HEK293 (cell line): ENCODE results near the gene TNFRSF18.
A peak's percentile ranks its signal among the peaks of the same experiment; 100 is the strongest.

ENCODE experiments used
- CTCF ChIA-PET: fragments of 350-600 bp; formaldehyde crosslinking; extraction: SDS; loops from one replicate; lab custom pipeline; 2021; ENCODE audit warnings: antibody characterized with exemption; lab: Yijun Ruan, JAX
- POLR2A ChIA-PET: fragments of 300-600 bp; formaldehyde crosslinking; extraction: SDS; loops from one replicate; lab custom pipeline; 2020; ENCODE audit warnings: antibody characterized with exemption, inconsistent platforms; lab: Yijun Ruan, JAX
- H3K27ac ChIP-seq: fragments of 200-500 bp; sonication (Bioruptor generic); 2 replicates; pipeline ENCODE4 v1.5.1; 2014; ENCODE audit warnings: low read depth, low read length, control low read depth, inconsistent platforms; ENCODE audit errors: extremely low read depth
- H3K36me3 ChIP-seq, 2 experiments: fragments of 200-500 bp in 1 of 2; sonication (Bioruptor generic) in 1 of 2; 1 replicate in 1 of 2; 2 replicates in 1 of 2; pipeline ENCODE4 v1.5.1; 2014 to 2017; ENCODE audit warnings: inconsistent platforms in 2 of 2, low read length in 2 of 2; ENCODE audit not compliant: control insufficient read depth in 2 of 2, insufficient read depth in 1 of 2
- H3K4me1 ChIP-seq: fragments of 200-500 bp; sonication (Bioruptor generic); 2 replicates; pipeline ENCODE4 v1.5.1; 2014; ENCODE audit warnings: mild to moderate bottlenecking, low read length, inconsistent platforms; ENCODE audit not compliant: control insufficient read depth, insufficient read depth
- H3K4me3 ChIP-seq: 2 replicates; pipeline ENCODE4 v1.5.1; 2011; ENCODE audit warnings: low read depth, mild to moderate bottlenecking, control low read depth, low read length, moderate library complexity
- H3K9me3 ChIP-seq: fragments of 200-500 bp; sonication (Bioruptor generic); 2 replicates; pipeline ENCODE4 v1.5.1; 2014; ENCODE audit warnings: low read depth, low read length, inconsistent platforms; ENCODE audit not compliant: control insufficient read depth, insufficient read depth
- BCL11B ChIP-seq: fragments of 450-650 bp; formaldehyde crosslinking; IDR thresholded peaks from 2 replicates; pipeline ENCODE4 v1.5.1; 2016; ENCODE audit warnings: low read depth, missing biosample characterization, missing genetic modification characterization
- KLF1 ChIP-seq: fragments of 450-650 bp; formaldehyde crosslinking; IDR thresholded peaks from 2 replicates; pipeline ENCODE4 v1.5.1; 2016; ENCODE audit warnings: missing biosample characterization, missing genetic modification characterization
- KLF7 ChIP-seq: fragments of 450-650 bp; formaldehyde crosslinking; IDR thresholded peaks from 2 replicates; pipeline ENCODE4 v1.5.1; 2016; ENCODE audit warnings: missing biosample characterization, missing genetic modification characterization, borderline replicate concordance
- KLF8 ChIP-seq: fragments of 450-650 bp; formaldehyde crosslinking; IDR thresholded peaks from 2 replicates; pipeline ENCODE4 v1.5.1; 2016; ENCODE audit warnings: missing biosample characterization, missing genetic modification characterization
- OSR2 ChIP-seq: fragments of 450-650 bp; formaldehyde crosslinking; IDR thresholded peaks from 2 replicates; pipeline ENCODE4 v1.5.1; 2016; ENCODE audit warnings: missing biosample characterization, missing genetic modification characterization
- SP2 ChIP-seq: fragments of 450-650 bp; formaldehyde crosslinking; IDR thresholded peaks from 2 replicates; pipeline ENCODE4 v1.5.1; 2016; ENCODE audit warnings: missing biosample characterization, missing genetic modification characterization
- ZBTB20 ChIP-seq: fragments of 450-650 bp; formaldehyde crosslinking; IDR thresholded peaks from 2 replicates; pipeline ENCODE4 v1.5.1; 2016; ENCODE audit warnings: missing biosample characterization, missing genetic modification characterization
- ZBTB48 ChIP-seq: fragments of 450-650 bp; formaldehyde crosslinking; IDR thresholded peaks from 2 replicates; pipeline ENCODE4 v1.5.1; 2016; ENCODE audit warnings: missing biosample characterization, missing genetic modification characterization
- ZBTB8A ChIP-seq: fragments of 450-650 bp; formaldehyde crosslinking; IDR thresholded peaks from 2 replicates; pipeline ENCODE4 v1.5.1; 2016; ENCODE audit warnings: missing biosample characterization, missing genetic modification characterization
- ZFHX2 ChIP-seq: fragments of 450-650 bp; formaldehyde crosslinking; conservative IDR thresholded peaks from 2 replicates; pipeline ENCODE4 v1.5.1; 2016; ENCODE audit warnings: missing biosample characterization, missing genetic modification characterization
- ZFP69B ChIP-seq: fragments of 450-650 bp; formaldehyde crosslinking; IDR thresholded peaks from 2 replicates; pipeline ENCODE4 v1.5.1; 2016; ENCODE audit warnings: missing biosample characterization, missing genetic modification characterization
- ZIC2 ChIP-seq: fragments of 450-650 bp; formaldehyde crosslinking; IDR thresholded peaks from 2 replicates; pipeline ENCODE4 v1.5.1; 2016; ENCODE audit warnings: missing biosample characterization, missing genetic modification characterization
- ZNF280C ChIP-seq: fragments of 450-650 bp; formaldehyde crosslinking; IDR thresholded peaks from 2 replicates; pipeline ENCODE4 v1.5.1; 2016; ENCODE audit warnings: missing biosample characterization, missing genetic modification characterization
- ZNF398 ChIP-seq: fragments of 450-650 bp; formaldehyde crosslinking; IDR thresholded peaks from 2 replicates; pipeline ENCODE4 v1.5.1; 2017; ENCODE audit warnings: missing biosample characterization, missing genetic modification characterization
- ZNF544 ChIP-seq: fragments of 450-650 bp; formaldehyde crosslinking; IDR thresholded peaks from 2 replicates; pipeline ENCODE4 v1.5.0; 2017; ENCODE audit warnings: missing biosample characterization, missing genetic modification characterization
- ZNF596 ChIP-seq: fragments of 450-650 bp; IDR thresholded peaks from 2 replicates; pipeline ENCODE4 v1.5.0; 2018; ENCODE audit warnings: missing biosample characterization, mild to moderate bottlenecking, missing genetic modification characterization, moderate library complexity
- ZNF600 ChIP-seq: fragments of 450-650 bp; formaldehyde crosslinking; IDR thresholded peaks from 2 replicates; pipeline ENCODE4 v1.5.1; 2016; ENCODE audit warnings: missing biosample characterization, missing genetic modification characterization
- TF ChIP-seq, protein P1 (sequence below): fragments of 450-650 bp; formaldehyde crosslinking; IDR thresholded peaks from 2 replicates; pipeline ENCODE4 v1.5.1; 2016; ENCODE audit warnings: missing biosample characterization, missing genetic modification characterization
- TF ChIP-seq, protein P2 (sequence below): fragments of 450-650 bp; formaldehyde crosslinking; IDR thresholded peaks from 2 replicates; pipeline ENCODE4 v1.5.1; 2016; ENCODE audit warnings: missing biosample characterization, missing genetic modification characterization
- TF ChIP-seq, protein P3 (sequence below): fragments of 450-650 bp; formaldehyde crosslinking; IDR thresholded peaks from 2 replicates; pipeline ENCODE4 v1.5.1; 2016; ENCODE audit warnings: missing biosample characterization, missing genetic modification characterization

Gene TNFRSF18

GRCh38 chr1:1236945-1237873 is 30.8 kb upstream of the TNFRSF18 start (continued):
- TF ChIP-seq, protein P1, sequence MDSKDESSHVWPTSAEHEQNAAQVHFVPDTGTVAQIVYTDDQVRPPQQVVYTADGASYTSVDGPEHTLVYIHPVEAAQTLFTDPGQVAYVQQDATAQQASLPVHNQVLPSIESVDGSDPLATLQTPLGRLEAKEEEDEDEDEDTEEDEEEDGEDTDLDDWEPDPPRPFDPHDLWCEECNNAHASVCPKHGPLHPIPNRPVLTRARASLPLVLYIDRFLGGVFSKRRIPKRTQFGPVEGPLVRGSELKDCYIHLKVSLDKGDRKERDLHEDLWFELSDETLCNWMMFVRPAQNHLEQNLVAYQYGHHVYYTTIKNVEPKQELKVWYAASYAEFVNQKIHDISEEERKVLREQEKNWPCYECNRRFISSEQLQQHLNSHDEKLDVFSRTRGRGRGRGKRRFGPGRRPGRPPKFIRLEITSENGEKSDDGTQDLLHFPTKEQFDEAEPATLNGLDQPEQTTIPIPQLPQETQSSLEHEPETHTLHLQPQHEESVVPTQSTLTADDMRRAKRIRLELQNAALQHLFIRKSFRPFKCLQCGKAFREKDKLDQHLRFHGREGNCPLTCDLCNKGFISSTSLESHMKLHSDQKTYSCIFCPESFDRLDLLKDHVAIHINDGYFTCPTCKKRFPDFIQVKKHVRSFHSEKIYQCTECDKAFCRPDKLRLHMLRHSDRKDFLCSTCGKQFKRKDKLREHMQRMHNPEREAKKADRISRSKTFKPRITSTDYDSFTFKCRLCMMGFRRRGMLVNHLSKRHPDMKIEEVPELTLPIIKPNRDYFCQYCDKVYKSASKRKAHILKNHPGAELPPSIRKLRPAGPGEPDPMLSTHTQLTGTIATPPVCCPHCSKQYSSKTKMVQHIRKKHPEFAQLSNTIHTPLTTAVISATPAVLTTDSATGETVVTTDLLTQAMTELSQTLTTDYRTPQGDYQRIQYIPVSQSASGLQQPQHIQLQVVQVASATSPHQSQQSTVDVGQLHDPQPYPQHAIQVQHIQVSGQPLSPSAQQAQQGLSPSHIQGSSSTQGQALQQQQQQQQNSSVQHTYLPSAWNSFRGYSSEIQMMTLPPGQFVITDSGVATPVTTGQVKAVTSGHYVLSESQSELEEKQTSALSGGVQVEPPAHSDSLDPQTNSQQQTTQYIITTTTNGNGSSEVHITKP: peak; percentile 64
- TF ChIP-seq ZNF600 (tag by site-specific recombination) (0 out of 2 replicates have a peak, but pooled peaks have one; percentile 31), OSR2 (tag by site-specific recombination) (no peak), KLF1 (tag by site-specific recombination) (peak; percentile 92), ZNF596 (tag by site-specific recombination) (no peak), ZFHX2 (tag by site-specific recombination) (peak; percentile 66), SP2 (tag by site-specific recombination) (peak; percentile 13), ZNF398 (tag by site-specific recombination) (peak; percentile 65), KLF7 (tag by site-specific recombination) (0 out of 2 replicates have a peak, but pooled peaks have one; percentile 18)
- TF ChIP-seq, protein P2, sequence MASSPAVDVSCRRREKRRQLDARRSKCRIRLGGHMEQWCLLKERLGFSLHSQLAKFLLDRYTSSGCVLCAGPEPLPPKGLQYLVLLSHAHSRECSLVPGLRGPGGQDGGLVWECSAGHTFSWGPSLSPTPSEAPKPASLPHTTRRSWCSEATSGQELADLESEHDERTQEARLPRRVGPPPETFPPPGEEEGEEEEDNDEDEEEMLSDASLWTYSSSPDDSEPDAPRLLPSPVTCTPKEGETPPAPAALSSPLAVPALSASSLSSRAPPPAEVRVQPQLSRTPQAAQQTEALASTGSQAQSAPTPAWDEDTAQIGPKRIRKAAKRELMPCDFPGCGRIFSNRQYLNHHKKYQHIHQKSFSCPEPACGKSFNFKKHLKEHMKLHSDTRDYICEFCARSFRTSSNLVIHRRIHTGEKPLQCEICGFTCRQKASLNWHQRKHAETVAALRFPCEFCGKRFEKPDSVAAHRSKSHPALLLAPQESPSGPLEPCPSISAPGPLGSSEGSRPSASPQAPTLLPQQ (tag by site-specific recombination): peak; percentile 94
- TF ChIP-seq, all 188 proteins: peak for 17

DNA sequence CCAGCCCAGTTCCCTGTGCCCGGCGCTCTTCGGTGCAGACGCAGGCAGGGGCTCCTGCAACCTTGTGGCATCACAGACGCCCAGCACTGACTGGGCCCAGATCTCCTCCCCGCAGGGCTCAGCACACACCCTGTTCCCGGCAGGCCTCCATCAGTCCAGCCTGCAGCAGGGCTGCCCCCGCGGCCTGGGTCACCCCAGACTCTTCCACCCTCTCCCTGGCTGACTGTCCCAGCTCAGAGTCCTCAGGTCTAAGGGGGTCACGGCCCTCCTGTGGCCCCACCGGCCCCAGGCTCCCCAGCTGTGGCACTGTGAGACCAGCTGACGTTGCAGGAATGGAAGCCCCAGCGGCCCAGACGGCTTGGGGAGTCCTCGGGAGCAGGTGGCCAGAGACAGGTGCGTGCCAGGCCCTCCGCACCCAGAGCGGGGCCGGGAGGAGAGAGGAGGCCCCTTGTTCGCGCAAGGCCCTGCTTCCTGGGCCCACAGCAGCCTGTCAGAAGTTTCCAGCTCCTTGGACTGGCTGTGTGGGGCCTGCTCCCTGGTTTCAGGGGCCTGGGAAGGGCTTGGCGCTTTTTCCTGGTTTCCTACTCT is 29.9 kb upstream of the TNFRSF18 start:
- no peak overlapping the region for H3K4me3 ChIP-seq
- no peaks in the 10 kb centered on the region for H3K9me3 ChIP-seq
- H3K36me3 ChIP-seq: peaks cover 0 to 10% of the 10 kb centered on the region in 2 experiments; a peak in 1 of 3 replicates
- POLR2A ChIA-PET: interaction anchor here (0.6 to 0.9 kb wide), 2 partner anchors 21 to 142 kb away, joined by 3 read pairs; no protein-coding TSS in a partner anchor
- H3K27ac ChIP-seq: peak overlapping the region; percentile 37; the same call in 1 of the 2 replicates
- no peaks in the 10 kb centered on the region; the same call in 1 of the 2 replicates for H3K4me1 ChIP-seq
- CTCF ChIA-PET: interaction anchor here (3.2 kb wide), 1 partner anchor 114 kb away, joined by 13 read pairs; no protein-coding TSS in a partner anchor
- TF ChIP-seq, protein P3, sequence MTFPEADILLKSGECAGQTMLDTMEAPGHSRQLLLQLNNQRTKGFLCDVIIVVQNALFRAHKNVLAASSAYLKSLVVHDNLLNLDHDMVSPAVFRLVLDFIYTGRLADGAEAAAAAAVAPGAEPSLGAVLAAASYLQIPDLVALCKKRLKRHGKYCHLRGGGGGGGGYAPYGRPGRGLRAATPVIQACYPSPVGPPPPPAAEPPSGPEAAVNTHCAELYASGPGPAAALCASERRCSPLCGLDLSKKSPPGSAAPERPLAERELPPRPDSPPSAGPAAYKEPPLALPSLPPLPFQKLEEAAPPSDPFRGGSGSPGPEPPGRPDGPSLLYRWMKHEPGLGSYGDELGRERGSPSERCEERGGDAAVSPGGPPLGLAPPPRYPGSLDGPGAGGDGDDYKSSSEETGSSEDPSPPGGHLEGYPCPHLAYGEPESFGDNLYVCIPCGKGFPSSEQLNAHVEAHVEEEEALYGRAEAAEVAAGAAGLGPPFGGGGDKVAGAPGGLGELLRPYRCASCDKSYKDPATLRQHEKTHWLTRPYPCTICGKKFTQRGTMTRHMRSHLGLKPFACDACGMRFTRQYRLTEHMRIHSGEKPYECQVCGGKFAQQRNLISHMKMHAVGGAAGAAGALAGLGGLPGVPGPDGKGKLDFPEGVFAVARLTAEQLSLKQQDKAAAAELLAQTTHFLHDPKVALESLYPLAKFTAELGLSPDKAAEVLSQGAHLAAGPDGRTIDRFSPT (tag by site-specific recombination): 0 out of 2 replicates have a peak, but pooled peaks have one; percentile 35
- no peak for TF ChIP-seq KLF8
- peak; percentile 69 for TF ChIP-seq ZFP69B (tag by site-specific recombination)
- TF ChIP-seq ZBTB8A: peak; percentile 50; the same call in 1 of the 2 replicates
- TF ChIP-seq ZBTB20 (tag by site-specific recombination): peak; percentile 28; the same call in 1 of the 2 replicates
- TF ChIP-seq BCL11B (tag by site-specific recombination): peak; percentile 10; the same call in 1 of the 2 replicates
- TF ChIP-seq ZNF600 (tag by site-specific recombination): peak; percentile 66
- TF ChIP-seq ZNF280C (tag by site-specific recombination): no peak
- 0 out of 2 replicates have a peak, but pooled peaks have one; percentile 17 for TF ChIP-seq ZBTB48 (tag by site-specific recombination)
- no peak for TF ChIP-seq ZNF544 (tag by site-specific recombination)
- TF ChIP-seq ZIC2 (tag by site-specific recombination): 0 out of 2 replicates have a peak, but pooled peaks have one; percentile 16
